HG03432 (cell line): ENCODE results near the gene ADCY2.

Source experiments
- ATAC-seq: cut with Tn5 transposase; IDR thresholded peaks from one replicate; pipeline ENCODE4 v1.9.1; 2021; ENCODE audit warnings: mild to moderate bottlenecking, moderate library complexity; ENCODE audit not compliant: unreplicated experiment

ADCY2 gene

GRCh38 chr5:7500256-7500655 lies 104.3 kb downstream of the ADCY2 start:
- ATAC-seq = no peak

DNA sequence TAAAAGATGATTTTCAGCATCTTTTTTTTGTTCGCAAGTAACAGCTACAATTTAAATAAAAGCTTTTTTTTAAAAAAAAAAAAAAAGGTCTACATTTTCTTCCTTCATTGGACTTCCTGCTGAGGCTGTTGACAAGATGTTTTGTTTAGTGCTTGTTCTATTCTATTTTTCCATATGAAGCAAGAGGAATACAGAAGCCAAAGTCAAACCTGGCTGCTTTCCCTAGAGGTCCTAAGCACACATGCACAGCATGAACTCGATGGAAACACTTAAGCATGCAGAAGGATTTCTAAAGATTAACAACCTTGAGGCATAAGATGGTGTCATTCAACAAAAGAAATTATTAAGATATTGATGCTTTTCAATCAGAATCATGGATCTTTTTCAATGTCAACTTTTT lies 105.1 kb downstream of the ADCY2 start:
- ATAC-seq = no peak

DNA sequence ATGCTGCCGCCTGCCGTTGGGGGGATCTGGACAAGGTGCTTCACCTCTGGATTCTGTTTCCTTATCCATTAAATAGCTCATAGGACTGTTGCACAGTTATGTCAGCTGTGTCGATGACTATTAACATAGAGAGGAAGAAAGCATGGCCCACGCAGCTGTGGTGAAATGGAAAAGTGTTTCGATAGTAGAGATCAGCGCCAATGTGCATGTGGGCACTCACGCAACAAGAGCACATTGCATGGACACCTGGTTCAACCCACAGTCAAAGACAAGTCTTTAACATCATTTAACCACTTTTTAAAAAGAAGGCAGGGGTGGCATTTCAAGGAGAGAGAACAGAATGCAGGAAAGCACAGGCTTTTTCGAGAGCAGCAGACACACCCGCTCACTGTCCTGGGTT lies 107.6 kb downstream of the ADCY2 start:
- ATAC-seq = no peak

DNA sequence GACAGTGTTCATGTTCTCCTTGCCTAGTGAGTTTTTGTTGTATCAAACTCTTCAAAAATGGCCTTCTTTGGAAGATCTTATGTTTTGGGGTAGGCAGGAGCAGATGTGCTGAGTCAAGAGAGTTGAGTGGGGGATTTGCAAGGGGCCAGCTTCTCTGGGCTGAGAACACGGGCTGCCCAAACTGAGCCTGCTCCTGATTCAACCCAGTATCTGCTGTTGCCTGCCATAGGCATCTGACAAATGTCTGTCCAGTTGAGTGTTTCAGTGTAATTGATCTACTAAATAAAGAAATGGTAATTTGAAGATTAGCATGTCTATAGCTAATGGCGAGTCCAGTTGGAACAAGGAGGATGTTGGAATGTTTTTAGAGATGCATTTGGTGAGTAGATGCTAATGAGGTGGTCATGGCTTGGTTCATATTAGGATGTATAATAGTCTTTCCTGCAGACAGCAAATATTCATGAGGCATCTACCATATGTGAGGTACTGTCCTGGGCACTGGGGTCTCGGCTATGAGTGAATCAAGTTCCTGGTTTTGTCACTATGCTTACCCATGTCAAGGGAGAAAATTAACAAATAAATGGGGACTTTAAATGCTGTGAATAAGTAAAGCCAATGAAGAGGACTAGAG lies 119.5 kb downstream of the ADCY2 start:
- ATAC-seq = no peak

DNA sequence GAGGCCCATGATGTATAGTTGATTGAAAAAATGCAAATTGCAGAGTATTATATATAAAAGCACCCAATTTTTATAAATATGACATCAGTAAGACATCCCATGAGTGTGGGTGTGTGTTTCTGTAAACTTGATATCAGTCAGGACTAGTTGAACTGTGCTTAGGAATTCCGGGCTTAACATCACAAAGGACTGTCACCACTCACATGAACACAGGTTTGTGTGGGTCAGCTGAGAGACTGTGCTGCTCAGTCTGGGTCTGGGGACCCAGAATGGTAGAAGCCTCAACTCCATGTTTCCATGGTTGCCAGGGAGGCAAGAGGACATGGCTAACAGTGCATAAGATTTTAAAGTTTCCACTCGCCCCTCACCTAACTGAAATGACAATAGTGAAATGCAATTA lies 120.3 kb downstream of the ADCY2 start:
- no peak for ATAC-seq

DNA sequence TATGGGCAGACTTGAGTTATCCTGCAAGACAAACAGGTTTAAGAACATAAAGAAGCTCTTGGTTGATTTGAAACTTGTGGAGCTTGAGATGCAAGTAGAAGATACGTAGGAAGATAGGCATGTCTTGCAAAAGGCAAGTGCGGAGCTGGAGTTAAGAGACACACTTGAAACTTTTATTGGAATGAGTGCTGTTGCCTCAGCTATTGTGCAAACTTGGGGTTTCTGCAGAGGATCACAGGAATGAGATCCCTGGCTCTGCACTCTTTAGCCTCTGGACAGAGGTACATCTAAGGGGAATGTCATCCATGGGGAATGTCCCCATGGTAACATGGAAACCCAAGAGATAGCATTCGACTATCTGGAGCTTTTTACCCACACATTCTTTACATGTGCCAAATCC lies 121.1 kb downstream of the ADCY2 start:
- ATAC-seq = no peak

- ATAC-seq = no peak
These were observed 123.1 kb downstream of the ADCY2 start for GRCh38 chr5:7518947-7519560.

DNA sequence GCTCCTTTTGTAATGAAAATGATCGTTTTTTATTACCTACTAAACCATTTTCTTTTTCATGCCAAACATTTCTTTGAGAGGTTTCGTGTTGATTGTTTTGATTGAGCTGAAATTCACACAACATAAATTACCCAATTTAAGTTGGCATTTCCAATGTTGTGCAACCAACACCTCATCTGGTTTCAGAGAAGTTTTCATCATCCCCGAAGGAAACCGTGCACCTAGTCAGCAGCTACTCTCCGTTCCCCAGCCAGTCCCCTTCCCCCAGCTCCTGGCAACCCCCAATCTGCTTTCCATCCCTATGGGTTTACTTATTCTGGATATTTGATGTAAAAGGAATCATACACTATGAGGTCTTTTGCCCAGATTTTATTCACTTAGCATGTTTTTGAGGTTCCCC lies 123.6 kb downstream of the ADCY2 start:
- no peak for ATAC-seq

DNA sequence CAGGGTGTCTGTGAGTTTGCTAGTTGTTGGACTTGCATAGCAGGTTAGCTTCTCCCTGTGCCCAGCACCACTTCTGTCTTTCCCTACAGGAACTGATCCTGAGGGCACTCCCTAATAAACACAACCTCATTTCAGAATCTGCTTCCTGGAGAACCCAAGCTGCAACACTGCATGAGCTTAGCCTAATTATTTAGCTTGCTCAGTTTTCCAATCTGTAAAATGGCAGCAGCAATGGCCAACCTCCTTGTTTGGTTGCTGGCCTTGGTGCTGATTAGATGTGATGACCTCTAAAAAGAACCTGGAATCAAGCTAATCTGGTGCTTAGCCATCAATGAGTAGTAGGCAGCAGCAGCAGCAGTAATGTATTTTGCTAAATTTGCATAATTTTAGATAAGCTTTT lies 133.9 kb downstream of the ADCY2 start:
- ATAC-seq = no peak

DNA sequence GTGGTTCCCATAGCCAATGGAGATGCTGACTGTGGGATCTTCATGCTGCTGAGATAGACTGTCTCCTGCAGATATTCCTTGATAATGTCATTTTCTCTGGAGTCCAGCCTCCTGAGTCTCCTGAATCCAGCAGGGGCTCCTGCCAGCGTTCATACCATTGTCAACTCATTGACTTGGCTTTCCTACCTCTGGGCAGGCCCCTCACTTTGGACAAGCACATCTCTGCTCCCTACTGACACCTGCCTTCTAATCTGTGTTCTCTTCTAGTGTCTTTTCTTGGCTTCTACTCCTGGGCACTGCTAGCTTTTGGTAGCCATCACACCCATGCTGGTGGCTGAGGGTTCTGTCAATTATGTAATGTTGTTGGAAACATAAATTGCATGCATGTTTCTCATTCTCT lies 138.0 kb downstream of the ADCY2 start:
- ATAC-seq = no peak

DNA sequence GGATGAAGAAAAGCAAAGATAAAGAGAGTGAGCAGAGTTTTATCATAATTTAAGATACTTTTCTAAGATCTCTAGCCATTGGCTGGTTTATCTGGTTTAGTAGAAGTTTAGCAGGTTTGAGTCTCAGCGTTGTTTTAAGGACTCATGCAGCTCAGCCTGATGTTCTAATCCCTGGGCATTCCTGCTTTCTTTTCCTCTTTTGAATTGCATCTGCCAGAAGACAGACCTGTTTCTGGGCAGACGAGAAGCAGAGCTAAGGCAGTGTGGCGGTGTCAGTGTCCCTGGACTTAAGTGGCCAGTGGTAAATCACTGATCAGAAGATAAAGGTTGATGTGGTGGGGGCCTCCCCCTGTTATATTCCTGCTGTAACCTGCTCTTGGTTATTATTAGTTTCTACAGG lies 138.6 kb downstream of the ADCY2 start:
- no peak for ATAC-seq

DNA sequence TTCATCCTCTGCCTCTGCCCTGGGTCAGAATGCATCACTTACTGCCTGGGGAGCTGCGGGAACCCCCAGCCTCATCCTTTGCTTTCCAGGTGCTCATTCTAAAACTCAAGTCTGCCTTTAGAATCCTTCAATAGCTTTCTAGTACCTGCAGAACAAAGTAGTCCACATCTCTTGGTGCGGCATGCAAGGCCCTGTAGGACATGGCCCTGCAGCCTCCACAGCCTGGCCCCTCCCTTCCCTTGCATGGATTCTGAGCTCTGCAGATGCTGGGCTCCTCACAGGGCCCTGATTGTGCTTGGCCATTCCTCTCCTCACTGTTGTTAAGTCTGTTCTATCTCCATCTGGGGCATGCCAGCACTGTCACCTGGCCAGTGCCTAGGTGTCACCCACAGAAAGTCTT lies 141.6 kb downstream of the ADCY2 start:
- no peak for ATAC-seq

GRCh38 chr5:7539571-7539970 lies 143.6 kb downstream of the ADCY2 start:
- ATAC-seq = no peak

- no peak for ATAC-seq
These were observed 145.0 kb downstream of the ADCY2 start for GRCh38 chr5:7540736-7541485.

DNA sequence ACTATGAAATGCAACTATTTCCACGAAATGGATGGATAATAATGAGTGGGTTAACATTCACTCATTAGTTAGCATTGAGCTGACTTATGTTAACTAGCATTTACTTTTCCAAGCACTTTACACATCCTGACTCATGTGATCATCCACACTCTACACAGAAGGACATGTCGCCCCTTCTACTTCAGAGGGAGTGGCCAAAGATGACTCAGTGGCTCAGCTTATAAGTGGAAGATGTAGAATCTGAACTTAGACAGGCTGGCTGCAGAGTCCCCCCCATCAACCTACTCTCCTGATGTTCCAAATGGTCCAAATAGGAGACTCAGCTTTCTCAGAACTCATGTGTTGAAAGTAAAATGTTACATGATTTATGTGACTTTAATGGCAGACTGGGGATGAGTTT lies 146.0 kb downstream of the ADCY2 start:
- ATAC-seq = no peak

GRCh38 chr5:7546555-7546954 lies 150.6 kb downstream of the ADCY2 start:
- ATAC-seq = no peak

DNA sequence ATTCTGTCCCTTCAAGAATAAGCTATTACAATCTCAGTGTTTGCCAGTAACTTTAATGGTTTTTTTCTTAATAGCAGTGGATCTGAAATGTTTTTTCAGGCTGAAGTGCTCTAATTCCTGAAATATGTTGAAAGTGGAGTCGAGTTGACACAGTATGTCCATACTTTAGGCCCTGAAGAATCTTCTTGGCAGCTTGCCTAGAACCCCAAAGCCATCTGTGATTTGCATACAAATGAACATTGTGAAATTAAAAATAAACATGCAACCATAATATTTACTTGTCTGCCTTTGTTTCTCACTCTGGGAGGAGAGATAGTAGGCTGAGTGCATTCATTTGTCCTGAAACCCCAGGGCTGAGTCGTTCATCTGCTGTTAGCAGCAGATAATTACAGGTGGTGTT lies 152.7 kb downstream of the ADCY2 start:
- ATAC-seq = no peak

DNA sequence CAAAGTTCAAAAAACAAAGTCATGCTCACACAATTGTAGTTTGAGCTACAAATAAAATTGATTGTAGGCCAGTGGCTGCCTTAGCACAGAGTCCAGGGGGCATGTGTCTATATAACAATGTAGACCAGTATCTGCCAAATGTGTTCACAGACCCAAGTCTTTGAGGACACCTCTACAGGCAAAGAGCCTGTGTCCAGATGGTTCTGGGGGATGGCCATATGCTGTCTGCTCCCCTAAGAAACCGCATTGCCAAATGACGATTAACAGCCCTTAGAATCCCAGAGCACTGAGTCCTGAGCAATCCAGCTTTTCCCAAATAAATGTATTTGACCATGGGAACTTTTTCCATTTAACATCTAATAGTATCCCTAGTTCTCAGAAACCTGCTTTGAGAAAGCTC lies 169.6 kb downstream of the ADCY2 start:
- ATAC-seq = no peak

DNA sequence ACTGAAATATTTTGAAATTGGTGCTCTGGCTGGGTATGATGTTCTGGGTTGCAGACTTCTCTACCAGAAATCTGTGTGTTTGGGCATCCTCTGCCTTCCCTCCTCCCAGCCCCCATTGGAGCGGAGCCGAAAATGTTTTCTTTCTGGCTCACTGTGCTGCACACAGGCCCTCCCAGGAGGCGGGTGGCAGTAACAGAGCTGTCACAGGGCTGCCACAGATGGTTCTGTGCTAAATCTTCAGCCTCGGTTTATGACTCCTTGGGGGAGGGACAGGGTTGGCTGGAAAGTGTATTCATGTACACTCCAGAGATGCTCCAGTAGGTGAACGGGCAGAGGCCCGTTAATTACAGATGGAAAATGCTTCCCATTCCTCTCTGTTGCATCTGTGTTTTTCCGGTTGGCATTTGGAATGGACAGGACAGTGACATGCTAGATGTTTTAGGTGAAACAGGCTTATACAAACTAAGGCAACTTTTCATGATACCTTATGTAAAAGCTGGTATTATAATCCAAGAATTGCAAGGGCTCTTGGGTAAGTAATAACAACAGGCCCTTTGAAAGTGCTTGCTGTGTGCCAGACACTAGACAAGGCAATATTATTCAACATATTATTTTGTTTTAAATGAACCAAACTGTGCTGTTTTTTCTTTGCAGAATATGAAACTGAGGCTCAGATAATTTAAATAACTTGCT lies 180.2 kb downstream of the ADCY2 start:
- ATAC-seq = no peak

DNA sequence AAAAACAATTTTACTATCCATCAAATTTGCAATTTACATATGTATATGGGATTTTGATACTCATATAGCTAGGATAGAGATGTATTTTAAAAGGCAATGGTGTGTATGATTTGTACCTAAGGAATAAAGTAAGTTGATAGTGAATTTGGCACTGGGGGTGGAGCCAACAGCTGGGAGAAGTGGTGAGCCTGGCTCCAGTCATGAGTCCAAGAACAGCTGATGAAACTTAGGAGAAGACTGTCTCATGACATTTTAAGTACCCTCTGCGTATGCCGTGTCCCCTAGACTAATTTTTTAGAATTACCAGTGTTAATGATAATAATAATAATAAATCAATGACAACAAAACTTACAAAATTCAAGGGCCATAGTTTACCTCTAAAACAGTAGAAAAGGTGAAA lies 181.4 kb downstream of the ADCY2 start:
- no peak for ATAC-seq

DNA sequence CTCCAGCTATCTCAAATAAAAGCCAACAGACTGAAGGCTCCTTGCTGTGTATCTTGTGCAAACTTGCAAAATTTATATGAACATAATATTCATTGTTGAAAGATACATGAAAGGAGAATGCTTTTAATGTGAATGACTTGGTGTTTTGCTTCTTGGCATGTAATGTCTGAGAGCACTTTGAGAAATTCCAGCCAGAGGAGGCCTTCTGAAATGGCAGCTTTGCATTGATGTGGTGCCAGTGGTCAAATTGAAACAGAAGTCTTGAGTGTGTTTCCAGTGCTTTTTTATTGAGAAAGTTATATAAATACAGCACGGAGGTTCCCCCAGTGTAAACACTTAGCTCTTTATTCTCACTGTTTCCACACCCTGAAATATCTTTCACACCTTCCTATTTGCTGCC lies 182.1 kb downstream of the ADCY2 start:
- ATAC-seq = no peak

GRCh38 chr5:7584749-7585148 lies 188.8 kb downstream of the ADCY2 start:
- ATAC-seq = no peak
